BE2C (cell line): ENCODE measurements around the gene PPIE.

Experiments
- DNase-seq: peaks from one replicate; pipeline ENCODE4 v3.0.0-alpha.2; 2020
- H3K27me3 ChIP-seq: fragments of 250-450 bp; sonication (Bioruptor Pico); 2 replicates; pipeline ENCODE4 v1.5.1; 2020; ENCODE audit warnings: mild to moderate bottlenecking
- H3K36me3 ChIP-seq: fragments of 250-450 bp; sonication (Bioruptor Pico); 2 replicates; pipeline ENCODE4 v1.5.1; 2020; ENCODE audit warnings: mild to moderate bottlenecking
- H3K4me1 ChIP-seq: fragments of 250-450 bp; sonication (Bioruptor Pico); 2 replicates; pipeline ENCODE4 v1.5.1; 2020
- H3K4me3 ChIP-seq: 2 replicates; pipeline ENCODE4 v1.5.1; 2011; ENCODE audit warnings: low read depth, low read length
- H3K9me3 ChIP-seq: fragments of 250-450 bp; sonication (Bioruptor Pico); 2 replicates; pipeline ENCODE4 v1.5.1; 2020
- TF ChIP-seq, protein P1 (sequence below): IDR thresholded peaks from 2 replicates; pipeline ENCODE4 v1.5.1; 2012; ENCODE audit warnings: mild to moderate bottlenecking, low read depth, low read length

PPIE gene

DNA sequence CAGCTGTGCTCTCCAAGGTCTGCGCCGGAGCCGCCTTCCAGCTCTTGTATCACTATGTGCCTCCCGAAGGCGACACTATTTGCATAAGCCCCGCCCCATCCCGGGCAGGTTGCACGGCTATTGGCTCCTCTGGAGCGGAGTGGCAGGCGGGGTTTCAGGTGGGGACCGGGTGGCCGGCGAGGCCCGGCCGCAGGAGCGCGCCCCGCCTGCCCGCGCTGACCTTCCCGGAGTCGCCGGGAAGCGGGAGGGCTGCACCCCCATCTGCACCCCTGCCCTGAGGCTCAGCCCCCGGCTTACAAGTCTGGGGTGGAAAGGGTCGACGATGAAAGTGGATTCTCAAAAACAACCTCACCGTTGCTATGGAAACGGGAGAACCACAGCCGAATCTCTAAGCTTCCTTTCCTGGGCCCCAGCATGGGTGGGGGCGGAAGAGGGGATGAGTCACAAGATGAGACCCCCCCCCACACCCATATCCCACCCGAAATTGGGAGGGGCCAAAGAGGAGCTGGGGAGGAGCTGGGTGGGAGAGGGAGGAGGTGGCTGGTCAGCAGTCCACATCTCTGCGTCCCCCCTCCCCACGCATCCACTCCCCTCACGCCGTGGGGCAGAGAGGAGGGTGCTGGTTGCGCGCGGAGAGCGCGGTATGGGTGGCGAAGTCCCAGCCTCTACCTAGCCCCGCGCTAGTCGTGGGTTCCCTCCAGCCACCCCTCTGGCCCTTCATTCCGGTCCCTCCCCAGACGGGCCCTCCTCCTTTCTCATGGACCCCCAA is 47.1 kb upstream of the PPIE start, which contains the start of gene HPCAL4:
TSS of gene HPCAL4 (minus strand) at position 51 of the 769 bp plus-strand sequence. CDS start 6,830 bp downstream, outside the sequence.
- H3K4me3 ChIP-seq, result peak within 1 kb of the TSS; percentile 56
- TF ChIP-seq, protein P1, sequence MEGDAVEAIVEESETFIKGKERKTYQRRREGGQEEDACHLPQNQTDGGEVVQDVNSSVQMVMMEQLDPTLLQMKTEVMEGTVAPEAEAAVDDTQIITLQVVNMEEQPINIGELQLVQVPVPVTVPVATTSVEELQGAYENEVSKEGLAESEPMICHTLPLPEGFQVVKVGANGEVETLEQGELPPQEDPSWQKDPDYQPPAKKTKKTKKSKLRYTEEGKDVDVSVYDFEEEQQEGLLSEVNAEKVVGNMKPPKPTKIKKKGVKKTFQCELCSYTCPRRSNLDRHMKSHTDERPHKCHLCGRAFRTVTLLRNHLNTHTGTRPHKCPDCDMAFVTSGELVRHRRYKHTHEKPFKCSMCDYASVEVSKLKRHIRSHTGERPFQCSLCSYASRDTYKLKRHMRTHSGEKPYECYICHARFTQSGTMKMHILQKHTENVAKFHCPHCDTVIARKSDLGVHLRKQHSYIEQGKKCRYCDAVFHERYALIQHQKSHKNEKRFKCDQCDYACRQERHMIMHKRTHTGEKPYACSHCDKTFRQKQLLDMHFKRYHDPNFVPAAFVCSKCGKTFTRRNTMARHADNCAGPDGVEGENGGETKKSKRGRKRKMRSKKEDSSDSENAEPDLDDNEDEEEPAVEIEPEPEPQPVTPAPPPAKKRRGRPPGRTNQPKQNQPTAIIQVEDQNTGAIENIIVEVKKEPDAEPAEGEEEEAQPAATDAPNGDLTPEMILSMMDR, result no peak
- no peaks in the 10 kb centered on the region for H3K36me3 ChIP-seq
- H3K9me3 ChIP-seq, result no peaks in the 10 kb centered on the region
- DNase-seq, result peak; percentile 87
- no peaks in the 10 kb centered on the region for H3K27me3 ChIP-seq
- H3K4me1 ChIP-seq, result no peaks in the 10 kb centered on the region

DNA sequence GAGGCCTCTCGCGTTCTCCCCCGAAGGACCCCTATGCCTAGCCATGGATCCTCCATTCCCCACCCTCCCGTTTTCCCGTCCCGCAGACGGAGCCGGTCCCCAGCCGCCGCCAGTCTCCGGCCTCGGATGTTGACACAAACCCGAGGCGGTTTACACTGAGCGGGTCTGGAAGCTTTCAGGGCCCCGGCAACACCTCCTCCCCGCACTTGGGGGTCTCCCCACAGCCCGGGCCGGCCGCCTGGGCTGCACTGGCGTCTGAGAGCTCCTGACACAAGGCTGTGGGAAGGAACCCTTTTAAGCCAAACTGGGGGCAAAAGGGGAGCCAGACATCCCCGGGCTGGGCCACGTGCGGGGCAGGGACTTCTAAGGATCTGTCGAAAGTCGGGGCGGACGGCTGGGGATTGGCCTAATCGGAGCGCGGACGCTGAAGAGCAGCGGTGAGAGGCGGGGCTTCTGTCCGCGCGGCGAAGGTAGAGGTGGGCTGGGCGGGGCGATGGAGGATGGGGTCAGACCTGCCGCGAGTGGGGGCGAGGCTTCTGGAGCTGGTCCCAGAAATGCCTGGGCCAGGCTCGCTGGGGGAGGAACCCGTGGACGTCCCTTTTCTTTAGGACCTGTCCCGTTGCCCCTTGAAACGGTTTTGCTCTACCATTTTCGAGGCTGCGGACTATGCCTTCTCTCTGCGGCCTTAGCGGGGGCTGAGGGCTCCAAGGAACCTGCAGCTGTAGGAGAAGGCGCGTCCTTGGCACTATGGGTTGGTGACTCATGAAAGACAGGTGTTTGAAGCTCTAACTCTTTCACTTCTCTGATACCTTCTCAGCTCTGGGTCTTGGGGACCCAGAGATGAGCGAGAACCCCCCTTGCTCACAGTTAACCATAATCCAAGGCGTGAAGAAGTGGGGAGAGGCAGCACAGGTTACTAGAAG is 46.3 kb upstream of the PPIE start:
- no peaks in the 10 kb centered on the region for H3K27me3 ChIP-seq
- no peaks in the 10 kb centered on the region for H3K9me3 ChIP-seq
- DNase-seq, result no peak
- TF ChIP-seq, protein P1, result no peak
- H3K4me1 ChIP-seq, result no peaks in the 10 kb centered on the region
- H3K4me3 ChIP-seq, result peak overlapping the region; percentile 56
- no peaks in the 10 kb centered on the region for H3K36me3 ChIP-seq

DNA sequence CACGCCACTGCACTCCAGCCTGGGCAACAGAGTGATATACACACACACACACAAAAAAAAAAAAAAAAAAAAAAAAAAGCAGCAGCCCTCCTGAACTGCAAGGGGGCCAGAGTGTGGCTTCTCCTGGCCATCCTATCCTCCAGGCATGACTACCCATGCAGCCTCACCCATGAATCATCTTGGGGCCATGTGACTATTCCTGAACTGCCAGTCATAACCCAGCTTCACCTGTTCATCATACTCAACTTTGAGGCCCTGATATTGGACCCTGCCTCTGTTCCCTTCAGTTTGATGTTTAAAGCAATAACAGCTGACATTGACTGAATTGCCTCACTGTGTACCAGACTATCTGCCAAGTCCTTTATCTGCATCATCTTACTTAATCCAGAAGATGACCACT is 44.7 kb upstream of the PPIE start:
- no peak for DNase-seq
- no peaks in the 10 kb centered on the region for H3K36me3 ChIP-seq
- H3K4me1 ChIP-seq, result no peaks in the 10 kb centered on the region
- H3K27me3 ChIP-seq, result no peaks in the 10 kb centered on the region
- TF ChIP-seq, protein P1, result no peak
- H3K9me3 ChIP-seq, result no peaks in the 10 kb centered on the region
- no peak overlapping the region for H3K4me3 ChIP-seq

DNA sequence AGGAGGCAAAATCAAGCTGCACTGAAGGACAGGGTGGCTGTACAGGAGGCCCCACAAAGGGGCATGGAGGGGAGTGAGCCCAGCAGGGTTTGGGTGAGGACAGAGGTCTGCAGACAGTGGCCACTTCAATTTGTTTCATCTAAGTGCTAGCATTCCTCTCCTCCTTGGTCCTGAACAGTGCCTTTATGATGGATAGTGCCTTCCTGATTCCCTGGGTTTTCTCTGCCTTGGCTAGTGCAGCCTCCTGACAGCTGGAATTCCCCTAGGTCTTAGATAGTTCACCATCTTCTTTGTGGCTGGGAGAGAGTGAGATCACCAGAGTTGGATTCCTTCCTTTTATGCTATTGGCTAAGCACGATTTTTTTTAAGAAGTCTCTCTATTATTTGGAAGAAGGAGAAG is 43.7 kb upstream of the PPIE start:
- no peaks in the 10 kb centered on the region for H3K9me3 ChIP-seq
- no peaks in the 10 kb centered on the region for H3K27me3 ChIP-seq
- no peaks in the 10 kb centered on the region for H3K4me1 ChIP-seq
- no peak overlapping the region for H3K4me3 ChIP-seq
- TF ChIP-seq, protein P1, result no peak
- no peak for DNase-seq
- no peaks in the 10 kb centered on the region for H3K36me3 ChIP-seq

DNA sequence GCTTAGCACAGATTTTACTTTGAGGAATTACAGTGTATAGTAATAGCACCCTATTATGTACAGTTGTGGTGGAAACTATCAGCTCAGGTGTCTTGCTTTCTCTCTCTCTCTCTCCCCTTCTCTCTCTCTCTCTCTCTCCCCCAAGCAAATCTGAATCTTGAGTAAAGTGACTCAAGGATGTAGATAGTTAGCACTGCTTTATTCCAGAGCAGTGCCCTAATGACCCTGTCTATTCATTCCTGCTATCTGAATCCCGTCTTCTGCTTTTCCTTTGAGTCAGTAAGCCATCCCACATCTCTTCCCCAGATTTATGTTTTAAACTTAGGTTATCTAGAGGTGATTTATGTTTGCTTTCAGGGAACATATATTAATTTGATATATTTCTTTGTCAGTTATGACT is 42.2 kb upstream of the PPIE start:
- Histone ChIP-seq H3K9me3 (no peaks in the 10 kb centered on the region), H3K4me1 (no peaks in the 10 kb centered on the region; the same call in 1 of the 2 replicates), H3K36me3 (no peaks in the 10 kb centered on the region), H3K4me3 (no peak overlapping the region), H3K27me3 (no peaks in the 10 kb centered on the region)
- DNase-seq, result no peak
- TF ChIP-seq, protein P1, result no peak

DNA sequence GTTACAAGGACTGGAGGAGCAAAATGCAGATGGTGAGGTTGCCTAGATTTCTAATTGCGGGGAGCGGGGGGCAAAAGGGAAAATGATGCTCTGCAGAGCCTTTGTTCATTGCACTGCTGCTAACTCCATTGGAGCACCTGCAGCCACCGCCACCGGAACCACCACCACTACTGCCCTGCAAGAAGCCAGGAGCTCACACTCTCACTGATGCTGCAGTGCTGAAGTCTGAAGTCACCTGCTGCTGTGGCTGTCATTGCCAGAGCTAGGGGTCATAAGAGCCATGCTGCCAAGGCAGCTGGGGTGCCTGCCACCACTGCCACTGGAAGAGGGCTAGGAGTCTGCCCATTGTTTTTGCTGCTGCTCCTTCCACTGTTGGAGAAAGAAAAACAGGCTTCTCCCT is 40.1 kb upstream of the PPIE start:
- Histone ChIP-seq H3K36me3 (no peaks in the 10 kb centered on the region), H3K27me3 (no peaks in the 10 kb centered on the region), H3K4me1 (no peaks in the 10 kb centered on the region; the same call in 1 of the 2 replicates), H3K4me3 (no peak overlapping the region), H3K9me3 (no peaks in the 10 kb centered on the region)
- TF ChIP-seq, protein P1, result no peak
- no peak for DNase-seq
